HG02642 (cell line): ENCODE data around the gene KLHL2.

ENCODE experiments used
- ATAC-seq: cut with Tn5 transposase; IDR thresholded peaks from one replicate; pipeline ENCODE4 v1.9.1; 2021; ENCODE audit warnings: mild to moderate bottlenecking; ENCODE audit not compliant: unreplicated experiment, poor library complexity

KLHL2 gene

GRCh38 chr4:165355900-165356300, 148.5 kb downstream of the KLHL2 start:
- no peak for ATAC-seq

GRCh38 chr4:165359506-165359905, 152.1 kb downstream of the KLHL2 start:
- no peak for ATAC-seq

GRCh38 chr4:165360041-165360695, 152.8 kb downstream of the KLHL2 start:
- no peak for ATAC-seq

- ATAC-seq, result no peak
Measured at GRCh38 chr4:165360985-165361670, 153.8 kb downstream of the KLHL2 start.

- no peak for ATAC-seq
Measured at GRCh38 chr4:165361810-165362209, 154.4 kb downstream of the KLHL2 start.

GRCh38 chr4:165364452-165365080, 157.2 kb downstream of the KLHL2 start:
- no peak for ATAC-seq

- no peak for ATAC-seq
Measured at GRCh38 chr4:165367040-165367439, 159.7 kb downstream of the KLHL2 start.

GRCh38 chr4:165368114-165368513, 160.8 kb downstream of the KLHL2 start:
- ATAC-seq, result no peak

GRCh38 chr4:165368567-165368966, 161.2 kb downstream of the KLHL2 start:
- no peak for ATAC-seq

GRCh38 chr4:165369522-165369921, 162.2 kb downstream of the KLHL2 start:
- ATAC-seq, result no peak

GRCh38 chr4:165370530-165370929, 163.2 kb downstream of the KLHL2 start:
- ATAC-seq, result no peak
